Measurements from ENCODE around the gene NBPF4.
A peak's percentile ranks its signal among the peaks of the same experiment; 100 is the strongest.
"Not testable (repeated sequence)": the region's sequence is repeated elsewhere in the genome, so short reads cannot be mapped to it uniquely, and the experiment has no call there.

The NBPF4 gene

DNA sequence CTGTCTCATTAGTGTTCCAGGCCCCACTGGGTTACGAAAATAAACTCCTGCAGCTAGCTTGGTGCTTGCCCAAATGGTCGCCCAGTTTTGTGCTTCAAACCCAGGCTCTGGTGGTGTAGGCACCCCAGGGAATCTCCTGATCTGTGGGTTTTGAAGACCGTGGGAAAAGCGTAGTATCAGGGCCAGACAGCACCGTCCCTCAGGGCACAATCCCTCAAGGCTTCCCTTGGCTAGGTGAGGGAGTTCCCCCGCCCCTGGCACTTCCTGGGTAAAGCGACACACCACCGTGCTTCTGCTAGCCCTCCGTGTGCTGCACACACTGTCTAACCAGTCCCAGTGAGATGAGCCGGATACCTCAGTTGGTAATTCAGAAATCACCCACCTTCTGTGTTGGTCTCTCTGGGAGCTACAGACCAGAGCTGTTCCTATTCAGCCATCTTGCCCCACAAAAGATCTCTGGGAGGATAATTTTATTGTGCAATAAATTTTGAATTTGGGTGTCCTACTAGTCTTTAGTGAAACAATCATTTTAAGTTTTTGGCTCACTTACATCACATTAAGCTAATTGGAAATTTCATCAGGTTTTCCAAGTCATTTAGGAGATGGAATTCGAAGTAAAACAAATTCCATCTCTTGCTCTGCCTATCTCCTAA, 34.3 kb downstream of the NBPF4 start:
- DNase-seq (ENCODE audit: low read depth): no peak

DNA sequence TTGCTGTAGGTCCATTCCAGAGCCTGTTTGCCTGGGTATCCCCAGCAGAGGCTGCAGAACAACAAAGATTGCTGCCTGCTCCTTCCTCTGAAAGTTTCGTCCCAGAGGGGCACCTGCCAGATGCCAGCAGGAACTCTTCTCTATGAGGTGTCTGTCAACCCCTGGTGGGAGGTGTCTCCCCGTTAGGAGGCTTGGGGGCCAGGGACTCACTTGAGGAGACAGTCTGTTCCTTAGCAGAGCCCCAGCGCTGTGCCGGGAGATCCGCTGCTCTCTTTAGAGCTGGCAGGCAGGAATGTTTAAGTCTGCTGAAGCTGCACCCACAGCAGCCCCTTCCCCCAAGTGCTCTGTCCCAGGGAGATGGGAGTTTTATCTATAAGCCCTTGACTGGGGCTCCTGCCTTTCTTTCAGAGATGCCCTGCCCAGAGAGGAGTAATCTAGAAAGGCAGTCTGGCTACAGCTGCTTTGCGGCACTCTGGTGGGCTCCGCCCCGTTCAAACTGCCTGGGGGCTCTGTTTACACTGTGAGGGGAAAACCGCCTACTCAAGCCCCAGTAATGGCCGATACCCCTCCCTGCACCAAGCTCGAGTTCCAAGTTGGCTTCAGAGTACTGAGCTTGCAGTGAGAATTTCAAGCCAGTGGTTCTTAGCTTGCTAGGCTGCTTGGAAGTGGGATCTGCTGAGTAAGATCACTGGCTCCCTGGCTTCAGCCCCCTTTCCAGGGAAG, 35.0 kb downstream of the NBPF4 start:
- no peak for DNase-seq (ENCODE audit: low read depth)

GRCh38 chr1:108203582-108203981, 40.3 kb downstream of the NBPF4 start:
- not testable (repeated sequence) for DNase-seq (ENCODE audit: low read depth)

DNA sequence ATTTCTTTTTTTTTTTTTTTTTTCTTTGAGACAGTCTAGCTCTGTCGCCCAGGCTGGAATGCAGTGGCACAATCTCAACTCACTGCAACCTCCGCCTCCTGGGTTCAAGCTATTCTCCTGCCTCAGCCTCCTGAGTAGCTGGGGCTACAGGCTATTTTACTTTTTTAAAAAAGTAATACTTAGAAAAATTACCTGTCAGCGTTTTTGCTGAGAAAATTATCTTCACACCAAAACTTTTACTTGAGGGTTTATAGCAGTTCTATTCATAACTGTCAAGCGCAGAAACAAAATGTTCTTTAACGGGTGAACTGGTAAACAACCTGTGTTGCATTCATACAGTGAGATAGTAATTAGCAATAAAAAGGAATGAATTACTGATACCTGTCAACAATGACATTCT, 42.2 kb downstream of the NBPF4 start:
- no peak for DNase-seq (ENCODE audit: low read depth)

DNA sequence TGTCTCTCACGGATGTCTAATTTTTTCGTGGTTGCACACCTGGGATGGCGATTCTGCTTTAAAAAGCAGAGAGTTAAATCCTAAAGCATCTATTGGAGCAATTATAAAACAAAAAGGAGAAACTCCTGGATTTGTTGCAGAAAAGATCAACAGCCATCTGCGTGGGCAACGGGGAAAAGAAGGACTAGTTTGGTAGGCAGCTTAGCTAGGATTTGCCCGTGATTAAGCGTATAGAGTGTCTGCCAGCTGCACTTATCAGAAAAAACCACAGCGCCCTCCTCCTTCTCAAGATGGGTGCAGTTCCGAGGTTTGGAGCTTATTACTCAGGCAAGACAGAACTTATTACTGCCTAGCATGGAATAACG, 43.2 kb downstream of the NBPF4 start:
- DNase-seq (ENCODE audit: low read depth): peak; percentile 9

DNA sequence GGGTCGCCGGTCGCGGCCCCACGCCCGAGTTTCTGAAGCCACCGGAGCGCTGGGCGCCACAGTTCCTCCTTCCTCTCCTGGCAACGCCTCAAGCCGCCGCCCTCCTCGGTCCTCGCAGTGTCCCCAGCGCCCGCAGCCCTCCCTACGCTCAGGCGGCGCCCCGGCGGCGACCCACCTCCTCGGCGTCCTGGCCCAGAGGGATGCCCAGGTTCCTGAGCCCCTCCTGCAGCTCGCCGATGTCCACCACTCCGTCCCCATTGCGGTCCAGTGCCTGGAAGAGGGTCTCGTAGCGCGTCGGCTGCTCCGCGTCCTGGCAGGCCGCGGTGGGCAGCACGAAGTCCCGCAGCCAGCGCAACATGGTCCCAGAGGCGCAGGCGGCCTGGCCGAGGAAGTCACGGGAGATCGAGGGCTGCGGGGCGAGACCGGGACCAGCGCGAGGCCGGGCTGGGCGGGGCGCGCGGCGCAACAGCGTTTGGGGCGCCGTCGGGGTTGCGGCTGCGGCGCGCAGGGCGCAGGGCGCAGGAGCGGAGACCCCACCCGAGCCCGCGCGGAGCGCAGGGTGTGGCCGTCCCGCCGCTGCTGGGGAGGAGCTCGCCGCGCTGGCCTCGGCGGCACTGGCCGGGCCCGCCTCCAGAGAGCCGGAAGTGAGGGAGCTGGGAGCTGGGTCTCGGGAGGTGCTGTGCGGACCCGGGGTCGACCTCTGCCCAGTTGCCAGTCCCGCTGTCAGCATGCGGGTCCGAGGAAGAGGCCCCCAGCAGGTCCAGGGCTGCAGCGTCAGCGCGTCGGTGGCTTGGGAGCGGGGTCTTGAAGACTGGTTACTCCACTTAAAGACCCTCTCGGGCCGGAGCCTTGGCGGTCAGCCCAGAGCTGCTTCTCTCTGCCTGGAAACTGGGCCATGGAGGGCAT, 43.8 kb downstream of the NBPF4 start, which contains the start of gene SLC25A24:
Gene SLC25A24, minus strand, starts transcription at position 563 of the 906 bp plus-strand sequence. Its CDS starts 205 bp downstream, at position 358.
- DNase-seq (ENCODE audit: low read depth): peak; percentile 58

DNA sequence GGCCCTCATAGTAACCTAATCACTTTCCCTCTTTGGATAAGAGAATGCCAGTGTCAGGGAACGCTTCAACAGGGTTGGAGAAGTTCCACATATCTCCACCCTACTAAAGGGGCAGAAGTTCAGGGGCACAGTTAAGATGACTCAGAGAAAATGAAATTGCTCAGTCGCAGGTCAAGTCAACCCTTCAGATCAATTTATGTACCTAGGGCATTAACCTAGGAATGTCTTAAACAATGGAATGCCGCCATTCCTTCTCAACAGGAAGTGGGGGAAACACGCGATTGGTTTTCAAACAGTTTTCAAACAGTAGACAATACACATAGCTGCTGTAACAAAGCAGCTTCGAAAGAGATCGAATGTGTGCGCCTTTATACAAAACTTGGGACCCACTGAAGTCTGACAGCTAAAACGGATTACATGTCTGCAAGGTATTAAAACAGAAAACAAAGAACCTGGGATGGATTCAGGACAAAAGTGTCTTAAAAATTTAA, 44.6 kb downstream of the NBPF4 start:
- no peak for DNase-seq (ENCODE audit: low read depth)

DNA sequence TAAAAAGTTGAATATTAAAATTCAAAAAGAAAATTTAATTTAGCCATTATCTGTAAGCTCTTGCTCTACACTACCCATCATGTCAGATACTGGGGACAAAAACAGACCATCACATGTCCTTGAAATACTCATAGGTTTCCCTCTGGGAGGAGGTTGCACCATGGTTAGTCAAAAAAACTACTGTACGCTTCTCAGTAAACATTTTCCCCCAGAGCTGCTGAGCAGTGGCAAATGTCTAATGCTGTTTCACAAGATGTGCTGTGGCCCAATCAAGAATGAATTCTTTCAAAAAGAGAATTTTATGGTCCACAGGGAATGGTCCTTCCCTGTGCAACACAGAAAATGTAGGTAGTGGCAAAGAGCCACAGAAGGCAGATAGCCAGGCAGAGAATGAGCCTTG, 49.8 kb downstream of the NBPF4 start:
- DNase-seq (ENCODE audit: low read depth): no peak

- DNase-seq (ENCODE audit: low read depth): no peak
Observed at GRCh38 chr1:108193333-108193732, 50.5 kb downstream of the NBPF4 start.

- DNase-seq (ENCODE audit: low read depth): no peak
Observed at GRCh38 chr1:108192581-108192980, 51.3 kb downstream of the NBPF4 start.

DNA sequence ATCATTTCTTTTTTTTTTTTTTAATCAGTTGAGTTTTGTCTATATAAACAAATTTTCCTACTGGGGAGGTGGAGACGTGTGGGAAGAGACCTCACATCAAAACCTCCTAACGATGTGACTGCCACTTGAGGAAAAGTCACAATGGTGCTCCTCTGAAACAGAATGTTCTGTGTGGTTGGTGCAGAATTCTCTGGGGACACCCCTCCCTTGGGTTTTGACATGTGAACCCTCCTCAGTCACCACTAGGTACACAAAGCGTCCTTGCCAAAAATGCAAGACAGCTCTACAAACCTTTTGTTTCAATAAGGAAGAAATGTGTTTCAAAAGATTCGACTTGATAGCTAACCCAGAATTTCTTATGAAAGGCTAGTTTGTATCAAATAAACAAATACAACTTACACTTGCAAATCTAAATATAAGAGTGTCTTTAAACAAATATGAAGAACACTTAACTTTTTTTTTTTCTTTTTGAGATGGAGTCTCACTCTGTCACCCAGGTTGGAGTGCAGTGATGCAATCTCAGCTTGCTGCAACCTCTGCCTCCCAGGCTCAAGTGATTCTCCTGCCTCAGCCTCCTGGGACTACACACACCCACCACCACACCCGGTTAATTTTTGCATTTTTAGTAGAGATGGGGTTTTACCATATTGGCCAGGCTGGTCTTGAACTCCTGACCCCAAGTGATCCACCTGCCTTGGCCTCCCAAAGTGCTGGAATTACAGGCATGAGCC, 53.0 kb downstream of the NBPF4 start:
- no peak for DNase-seq (ENCODE audit: low read depth)

GRCh38 chr1:108190001-108190634, 53.8 kb downstream of the NBPF4 start:
- DNase-seq (ENCODE audit: low read depth): no peak

DNA sequence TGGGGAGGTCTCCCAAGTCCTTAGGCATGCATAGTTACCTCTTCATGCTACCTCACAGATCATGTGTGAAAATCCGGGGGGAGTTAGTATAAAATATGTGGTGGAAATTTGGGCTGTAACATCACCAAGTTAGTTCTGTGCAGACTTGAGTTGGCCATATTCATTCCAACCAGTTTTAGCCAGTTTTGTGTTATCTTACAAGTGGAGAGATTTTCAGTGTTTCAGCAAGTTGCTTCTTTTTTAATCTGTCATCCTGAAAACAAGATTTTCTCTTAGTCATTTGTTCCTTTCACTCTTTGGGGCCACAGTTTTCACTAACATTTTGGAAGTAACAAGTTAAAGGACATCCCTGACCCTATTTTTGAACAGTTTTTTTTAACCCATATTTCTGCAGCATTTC, 55.1 kb downstream of the NBPF4 start:
- no peak for DNase-seq (ENCODE audit: low read depth)

GRCh38 chr1:108182959-108183700, 60.7 kb downstream of the NBPF4 start:
- DNase-seq (ENCODE audit: low read depth): no peak

GRCh38 chr1:108179018-108179417, 64.9 kb downstream of the NBPF4 start:
- no peak for DNase-seq (ENCODE audit: low read depth)

Measured in stimulated activated CD8-positive, alpha-beta memory T cell treated with anti-CD3 and anti-CD28 coated beads, Interleukin-12 subunit alpha, Interleukin-12 subunit beta, amount 100 ng/mL, for 4 hours (primary cell).